Measurements from ENCODE around the gene TRAPPC10. TPM values are rescaled to one million over a fixed set of nuclear protein-coding genes. Genes with fewer than 3 reads are reported as not detected.

TRAPPC10 gene
- total RNA-seq, 1 experiment from 2014 or later: 28.8 TPM

DNA sequence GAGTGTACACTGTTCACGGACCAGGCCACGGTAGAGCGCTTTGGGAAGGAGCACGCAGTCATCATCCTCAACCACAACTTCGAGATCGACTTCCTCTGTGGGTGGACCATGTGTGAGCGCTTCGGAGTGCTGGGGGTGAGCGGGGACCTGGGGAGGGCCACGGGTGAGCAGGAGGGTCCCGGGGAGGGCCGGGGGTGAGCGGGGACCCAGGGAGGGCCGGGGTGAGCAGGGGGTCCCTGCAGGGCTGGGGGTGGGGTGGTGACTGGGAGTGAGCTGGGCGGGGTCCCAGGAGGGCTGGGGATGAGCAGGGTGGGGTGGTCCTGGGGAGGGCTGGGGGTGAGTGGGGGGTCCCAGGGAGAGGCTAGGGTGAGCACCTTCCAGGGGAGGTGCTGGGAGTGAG is 44.1 kb upstream of the TRAPPC10 start:
- BruUV-seq (replicated peaks): no TSS peak
- H3K27me3 Mint-ChIP-seq (ENCODE audit: unreplicated experiment): no peaks in the 10 kb centered on the region
- no peak for TF ChIP-seq CTCF (IDR thresholded peaks at IDR 0.05; ENCODE audit: unreplicated experiment)
- H3K27ac Mint-ChIP-seq (ENCODE audit: unreplicated experiment): no peak overlapping the region
- no peaks in the 10 kb centered on the region for H3K9me3 Mint-ChIP-seq (ENCODE audit: low read depth, unreplicated experiment)
- DNase-seq: no peak
- CTCF ChIA-PET: no interaction called here
- no peak overlapping the region for H3K4me3 Mint-ChIP-seq (ENCODE audit: low read depth, unreplicated experiment)
- H3K4me1 Mint-ChIP-seq (ENCODE audit: low read depth, unreplicated experiment): no peaks in the 10 kb centered on the region
- intact Hi-C loops (cut with micrococcal nuclease; ENCODE audit: unreplicated experiment): no loop called here
- H3K36me3 Mint-ChIP-seq (ENCODE audit: insufficient read depth, unreplicated experiment): peaks cover 19% of the 10 kb centered on the region

DNA sequence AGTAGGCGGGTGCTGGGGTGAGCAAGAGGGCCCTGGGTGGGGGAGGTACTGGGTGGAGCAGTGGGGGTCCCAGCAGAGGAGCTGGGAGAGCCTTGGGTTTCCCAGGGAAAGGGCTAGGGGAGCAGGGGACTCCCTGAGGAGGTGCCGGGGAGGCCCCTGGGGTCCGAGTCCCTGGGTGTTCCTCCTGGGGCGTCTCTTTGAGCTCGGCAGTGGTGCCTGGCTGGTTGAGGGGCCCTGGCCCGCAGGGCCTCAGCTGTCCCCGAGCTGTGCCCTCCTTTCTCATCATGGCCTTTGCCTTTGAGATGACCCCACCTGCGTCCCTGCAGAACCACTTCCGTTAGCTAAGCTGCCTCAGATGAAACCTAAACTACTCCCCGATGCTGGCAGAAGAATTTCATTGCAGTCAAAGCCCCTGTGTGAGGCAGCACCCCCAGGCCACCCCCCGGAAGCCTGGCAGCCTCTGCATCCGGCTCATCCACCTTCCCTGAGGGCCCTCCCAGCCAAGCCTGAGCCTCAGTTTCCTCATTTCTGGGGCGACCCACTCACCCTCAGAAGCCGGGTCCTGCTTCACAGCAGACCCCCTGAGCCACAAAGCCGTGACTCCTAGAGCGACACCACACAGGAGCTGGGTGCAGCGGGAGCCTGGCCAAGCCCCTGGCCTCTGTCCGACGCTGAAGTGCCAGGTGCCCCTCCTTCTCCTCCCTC is 43.5 kb upstream of the TRAPPC10 start:
- Mint-ChIP-seq H3K4me1 (ENCODE audit: low read depth, unreplicated experiment) (no peaks in the 10 kb centered on the region), H3K27me3 (ENCODE audit: unreplicated experiment) (no peaks in the 10 kb centered on the region), H3K27ac (ENCODE audit: unreplicated experiment) (no peak overlapping the region), H3K9me3 (ENCODE audit: low read depth, unreplicated experiment) (no peaks in the 10 kb centered on the region), H3K36me3 (ENCODE audit: insufficient read depth, unreplicated experiment) (peaks cover 19% of the 10 kb centered on the region), H3K4me3 (ENCODE audit: low read depth, unreplicated experiment) (no peak overlapping the region)
- intact Hi-C loops (cut with micrococcal nuclease; ENCODE audit: unreplicated experiment): no loop called here
- no peak for TF ChIP-seq CTCF (IDR thresholded peaks at IDR 0.05; ENCODE audit: unreplicated experiment)
- no TSS peak for BruUV-seq (replicated peaks)
- DNase-seq: no peak
- CTCF ChIA-PET: no interaction called here

DNA sequence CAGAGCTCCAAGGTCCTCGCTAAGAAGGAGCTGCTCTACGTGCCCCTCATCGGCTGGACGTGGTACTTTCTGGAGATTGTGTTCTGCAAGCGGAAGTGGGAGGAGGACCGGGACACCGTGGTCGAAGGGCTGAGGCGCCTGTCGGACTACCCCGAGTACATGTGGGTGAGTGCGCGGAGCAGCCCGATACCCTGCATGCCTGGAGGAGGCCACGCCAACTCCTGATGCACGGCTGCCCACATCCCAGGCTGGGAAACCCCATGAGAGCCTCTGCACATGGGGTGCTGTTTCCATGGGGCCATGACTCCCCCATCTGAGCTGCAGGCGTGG is 43.0 kb upstream of the TRAPPC10 start:
- Mint-ChIP-seq H3K4me1 (ENCODE audit: low read depth, unreplicated experiment) (no peaks in the 10 kb centered on the region), H3K27me3 (ENCODE audit: unreplicated experiment) (no peaks in the 10 kb centered on the region), H3K4me3 (ENCODE audit: low read depth, unreplicated experiment) (no peak overlapping the region), H3K9me3 (ENCODE audit: low read depth, unreplicated experiment) (no peaks in the 10 kb centered on the region), H3K27ac (ENCODE audit: unreplicated experiment) (no peak overlapping the region), H3K36me3 (ENCODE audit: insufficient read depth, unreplicated experiment) (peaks cover 19% of the 10 kb centered on the region)
- no peak for DNase-seq
- CTCF ChIA-PET: no interaction called here
- TF ChIP-seq CTCF (IDR thresholded peaks at IDR 0.05; ENCODE audit: unreplicated experiment): no peak
- no TSS peak for BruUV-seq (replicated peaks)
- intact Hi-C loops (cut with micrococcal nuclease; ENCODE audit: unreplicated experiment): no loop called here

DNA sequence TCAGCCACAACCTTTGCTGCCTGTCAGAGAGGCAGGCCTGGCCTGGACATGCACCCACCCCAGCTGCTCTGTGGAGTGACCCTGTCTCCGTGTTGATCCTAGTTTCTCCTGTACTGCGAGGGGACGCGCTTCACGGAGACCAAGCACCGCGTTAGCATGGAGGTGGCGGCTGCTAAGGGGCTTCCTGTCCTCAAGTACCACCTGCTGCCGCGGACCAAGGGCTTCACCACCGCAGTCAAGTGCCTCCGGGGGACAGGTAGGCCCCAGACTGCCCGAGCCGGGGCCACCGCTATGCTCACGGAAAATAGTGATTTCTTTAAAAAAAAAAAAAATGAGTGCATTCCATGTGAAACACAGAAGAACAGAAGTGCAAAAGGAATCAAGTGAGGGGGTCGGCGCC is 41.6 kb upstream of the TRAPPC10 start:
- CTCF ChIA-PET: no interaction called here
- H3K4me3 Mint-ChIP-seq (ENCODE audit: low read depth, unreplicated experiment): no peak overlapping the region
- DNase-seq: no peak
- no peaks in the 10 kb centered on the region for H3K9me3 Mint-ChIP-seq (ENCODE audit: low read depth, unreplicated experiment)
- H3K27me3 Mint-ChIP-seq (ENCODE audit: unreplicated experiment): no peaks in the 10 kb centered on the region
- no peak overlapping the region for H3K27ac Mint-ChIP-seq (ENCODE audit: unreplicated experiment)
- peaks cover 31% of the 10 kb centered on the region for H3K36me3 Mint-ChIP-seq (ENCODE audit: insufficient read depth, unreplicated experiment)
- intact Hi-C loops (cut with micrococcal nuclease; ENCODE audit: unreplicated experiment): no loop called here
- TF ChIP-seq CTCF (IDR thresholded peaks at IDR 0.05; ENCODE audit: unreplicated experiment): no peak
- no TSS peak for BruUV-seq (replicated peaks)
- no peaks in the 10 kb centered on the region for H3K4me1 Mint-ChIP-seq (ENCODE audit: low read depth, unreplicated experiment)

All from Calu3 (cell line).